ENCODE data around the gene HOXD11. TPM values are rescaled to one million over a fixed set of nuclear protein-coding genes. Genes with fewer than 3 reads are reported as not detected.

Gene HOXD11
- total RNA-seq, 1 donor from 2014 or later: not detected

DNA sequence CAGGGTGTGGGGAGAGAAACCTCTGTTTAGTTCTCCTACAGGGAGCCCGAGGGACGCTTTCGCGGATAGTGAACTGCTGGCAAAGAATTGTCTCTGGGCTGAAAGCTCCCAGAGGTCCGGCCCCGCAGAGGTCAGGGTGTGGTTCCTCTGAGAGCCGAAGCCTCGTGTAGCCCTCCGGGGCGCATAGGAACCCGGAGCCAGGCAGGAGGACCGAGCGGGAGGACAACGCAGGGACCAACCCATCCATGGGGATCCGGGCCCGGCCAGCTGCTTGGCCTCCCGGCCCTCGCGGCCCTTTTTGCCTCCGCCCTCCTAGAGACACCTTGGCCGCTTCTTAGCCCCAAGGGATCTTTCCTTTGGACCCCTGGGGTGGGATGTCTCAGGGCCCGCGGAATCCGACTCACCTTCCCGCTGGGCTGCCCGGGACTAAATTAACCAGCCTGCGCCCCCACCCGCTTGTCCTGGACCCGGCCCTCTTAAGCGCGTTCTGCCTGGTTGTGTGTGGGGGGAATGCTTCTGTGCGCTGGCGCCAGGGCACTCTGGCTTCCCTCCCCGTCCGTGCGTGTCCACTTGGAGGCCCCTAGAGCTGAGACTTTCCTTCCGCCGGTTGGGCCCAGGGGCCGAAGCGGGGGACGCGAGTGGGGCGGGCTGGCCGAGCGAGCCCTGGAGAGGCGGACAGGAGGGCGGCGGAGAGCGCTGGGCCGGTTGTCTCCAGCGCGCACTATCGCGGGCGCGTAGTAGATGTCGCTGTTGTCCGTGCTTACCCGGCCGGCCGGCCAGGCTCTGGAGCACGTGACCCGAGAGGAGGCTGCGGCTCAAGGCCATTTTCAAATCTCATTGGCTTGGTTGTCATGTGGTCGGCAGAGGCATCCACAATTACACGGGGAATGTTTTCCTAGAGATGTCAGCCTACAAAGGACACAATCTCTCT is 9.1 kb downstream of the HOXD11 start, which contains the start of gene HOXD10:
Gene HOXD10 (plus strand): TSS at position 896 of the 931 bp plus-strand sequence. CDS start 56 bp downstream, outside the sequence.
- Histone ChIP-seq H3K36me3 (no peaks in the 10 kb centered on the region), H3K4me1 (no peaks in the 10 kb centered on the region), H3K4me3 (no peak within 1 kb of the TSS), H3K27ac (no peak within 1 kb of the TSS), H3K9me3 (no peaks in the 10 kb centered on the region), H3K27me3 (ENCODE audit: low read depth) (peaks cover 100% of the 10 kb centered on the region)
- intact Hi-C loops (cut with DNase I): no loop called here
- DNase-seq: no peak
- peak in 1 of 2 donors; percentile 41 for ATAC-seq
- TF ChIP-seq, protein P1, sequence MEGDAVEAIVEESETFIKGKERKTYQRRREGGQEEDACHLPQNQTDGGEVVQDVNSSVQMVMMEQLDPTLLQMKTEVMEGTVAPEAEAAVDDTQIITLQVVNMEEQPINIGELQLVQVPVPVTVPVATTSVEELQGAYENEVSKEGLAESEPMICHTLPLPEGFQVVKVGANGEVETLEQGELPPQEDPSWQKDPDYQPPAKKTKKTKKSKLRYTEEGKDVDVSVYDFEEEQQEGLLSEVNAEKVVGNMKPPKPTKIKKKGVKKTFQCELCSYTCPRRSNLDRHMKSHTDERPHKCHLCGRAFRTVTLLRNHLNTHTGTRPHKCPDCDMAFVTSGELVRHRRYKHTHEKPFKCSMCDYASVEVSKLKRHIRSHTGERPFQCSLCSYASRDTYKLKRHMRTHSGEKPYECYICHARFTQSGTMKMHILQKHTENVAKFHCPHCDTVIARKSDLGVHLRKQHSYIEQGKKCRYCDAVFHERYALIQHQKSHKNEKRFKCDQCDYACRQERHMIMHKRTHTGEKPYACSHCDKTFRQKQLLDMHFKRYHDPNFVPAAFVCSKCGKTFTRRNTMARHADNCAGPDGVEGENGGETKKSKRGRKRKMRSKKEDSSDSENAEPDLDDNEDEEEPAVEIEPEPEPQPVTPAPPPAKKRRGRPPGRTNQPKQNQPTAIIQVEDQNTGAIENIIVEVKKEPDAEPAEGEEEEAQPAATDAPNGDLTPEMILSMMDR (IDR thresholded peaks at IDR 0.05): no peak

DNA sequence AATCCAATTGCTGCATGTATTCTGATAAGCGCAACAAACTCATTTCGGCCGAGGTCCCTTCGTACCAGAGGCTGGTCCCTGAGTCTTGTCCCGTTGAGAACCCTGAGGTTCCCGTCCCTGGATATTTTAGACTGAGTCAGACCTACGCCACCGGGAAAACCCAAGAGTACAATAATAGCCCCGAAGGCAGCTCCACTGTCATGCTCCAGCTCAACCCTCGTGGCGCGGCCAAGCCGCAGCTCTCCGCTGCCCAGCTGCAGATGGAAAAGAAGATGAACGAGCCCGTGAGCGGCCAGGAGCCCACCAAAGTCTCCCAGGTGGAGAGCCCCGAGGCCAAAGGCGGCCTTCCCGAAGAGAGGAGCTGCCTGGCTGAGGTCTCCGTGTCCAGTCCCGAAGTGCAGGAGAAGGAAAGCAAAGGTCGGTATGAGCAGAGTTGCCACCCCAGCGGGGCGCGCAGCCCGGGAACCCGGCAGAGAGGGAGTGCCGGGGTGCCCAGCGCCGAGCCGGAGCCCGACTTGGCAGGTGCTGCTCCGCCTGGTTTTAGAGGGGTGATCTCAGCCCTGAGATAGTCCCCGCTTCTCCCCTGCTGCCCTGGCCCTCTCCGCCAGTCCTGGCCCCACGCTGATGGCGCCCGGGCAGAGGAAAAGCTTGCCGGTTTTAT is 10.2 kb downstream of the HOXD11 start:
- intact Hi-C loops (cut with DNase I): no loop called here
- H3K4me1 ChIP-seq: peaks cover 2% of the 10 kb centered on the region
- no peak overlapping the region for H3K27ac ChIP-seq
- peaks cover 100% of the 10 kb centered on the region for H3K27me3 ChIP-seq (ENCODE audit: low read depth)
- no peaks in the 10 kb centered on the region for H3K9me3 ChIP-seq
- no peak overlapping the region for H3K4me3 ChIP-seq
- TF ChIP-seq, protein P1 (IDR thresholded peaks at IDR 0.05): no peak
- DNase-seq (no peak), ATAC-seq (no peak)
- H3K36me3 ChIP-seq: no peaks in the 10 kb centered on the region

DNA sequence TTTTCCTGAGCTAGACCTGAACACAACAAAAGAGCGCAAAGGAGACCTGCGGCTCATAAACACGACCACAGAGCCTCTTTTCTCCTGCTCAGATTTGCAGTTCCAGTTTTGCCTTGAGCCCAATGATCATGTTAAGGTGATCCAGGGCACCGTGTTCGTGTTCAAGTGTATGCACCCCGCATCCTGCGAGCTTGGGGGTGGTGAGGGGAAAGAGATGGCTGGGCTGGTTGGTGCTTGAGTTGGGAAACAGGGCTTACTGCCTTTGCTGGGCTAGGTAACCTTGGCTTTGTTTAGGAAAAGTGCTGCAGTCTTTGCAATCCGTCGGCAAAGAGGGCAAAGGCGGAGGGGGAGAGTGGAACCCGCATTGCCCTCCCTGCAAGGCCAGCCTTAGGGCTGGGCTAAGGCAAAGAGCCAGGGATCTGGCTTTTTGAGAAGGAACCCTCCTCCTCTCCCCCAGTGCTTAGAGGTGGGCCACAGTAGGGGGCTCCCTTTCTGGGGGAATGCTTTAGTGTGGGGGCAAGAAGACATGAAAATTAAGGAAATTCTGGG is 10.8 kb downstream of the HOXD11 start:
- ATAC-seq: no peak
- no peaks in the 10 kb centered on the region for H3K9me3 ChIP-seq
- H3K36me3 ChIP-seq: no peaks in the 10 kb centered on the region
- peaks cover 8% of the 10 kb centered on the region for H3K4me1 ChIP-seq
- H3K27ac ChIP-seq: no peak overlapping the region
- TF ChIP-seq, protein P1 (IDR thresholded peaks at IDR 0.05): no peak
- no peak for DNase-seq
- peaks cover 100% of the 10 kb centered on the region for H3K27me3 ChIP-seq (ENCODE audit: low read depth)
- intact Hi-C loops (cut with DNase I): no loop called here
- no peak overlapping the region for H3K4me3 ChIP-seq

DNA sequence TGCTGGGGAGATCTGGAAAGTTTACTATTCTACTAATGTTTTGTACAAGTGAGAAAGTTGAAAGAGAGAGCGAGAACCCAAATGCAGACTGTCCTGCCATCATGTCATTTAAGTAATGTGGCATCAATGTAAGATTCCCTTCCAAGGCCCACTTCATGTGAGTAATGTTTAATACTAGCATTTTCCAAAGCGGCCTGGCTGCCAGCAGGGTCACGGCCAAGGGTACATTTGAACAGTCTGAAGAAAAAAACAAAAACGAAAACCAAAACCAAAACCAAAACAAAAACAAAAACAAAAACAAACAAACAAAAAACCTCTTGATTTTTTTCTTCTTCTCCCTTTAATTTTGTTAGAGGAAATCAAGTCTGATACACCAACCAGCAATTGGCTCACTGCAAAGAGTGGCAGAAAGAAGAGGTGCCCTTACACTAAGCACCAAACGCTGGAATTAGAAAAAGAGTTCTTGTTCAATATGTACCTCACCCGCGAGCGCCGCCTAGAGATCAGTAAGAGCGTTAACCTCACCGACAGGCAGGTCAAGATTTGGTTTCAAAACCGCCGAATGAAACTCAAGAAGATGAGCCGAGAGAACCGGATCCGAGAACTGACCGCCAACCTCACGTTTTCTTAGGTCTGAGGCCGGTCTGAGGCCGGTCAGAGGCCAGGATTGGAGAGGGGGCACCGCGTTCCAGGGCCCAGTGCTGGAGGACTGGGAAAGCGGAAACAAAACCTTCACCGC is 11.7 kb downstream of the HOXD11 start:
- Histone ChIP-seq H3K4me1 (peaks cover 13% of the 10 kb centered on the region), H3K9me3 (no peaks in the 10 kb centered on the region), H3K27ac (no peak overlapping the region), H3K36me3 (no peaks in the 10 kb centered on the region), H3K4me3 (no peak overlapping the region), H3K27me3 (ENCODE audit: low read depth) (peaks cover 100% of the 10 kb centered on the region)
- ATAC-seq: no peak
- TF ChIP-seq, protein P1 (IDR thresholded peaks at IDR 0.05): no peak
- DNase-seq: no peak
- intact Hi-C loops (cut with DNase I): no loop called here

All from lower lobe of right lung (tissue), 2 donors.